Measurements from ENCODE around the gene ASXL1. TPM values are rescaled to one million over a fixed set of nuclear protein-coding genes. Genes with fewer than 3 reads are reported as not detected.

The ASXL1 gene
- total RNA-seq, 1 donor from 2014 or later: 25.0 TPM

GRCh38 chr20:32458061-32458836 lies 100.1 kb downstream of the ASXL1 start:
- no peak for TF ChIP-seq CTCF (IDR thresholded peaks at IDR 0.05; ENCODE audit: borderline replicate concordance)
- Histone ChIP-seq H3K27ac (replicated peaks) (no peak overlapping the region), H3K4me3 (peak overlapping the region; percentile 73), H3K9me3 (replicated peaks) (no peaks in the 10 kb centered on the region), H3K4me1 (peaks cover 28% of the 10 kb centered on the region), H3K27me3 (ENCODE audit: low read depth) (no peaks in the 10 kb centered on the region), H3K36me3 (peaks cover 9% of the 10 kb centered on the region)
- DNase-seq: no peak
- intact Hi-C loops (cut with micrococcal nuclease): no loop called here

GRCh38 chr20:32458837-32459220 lies 100.7 kb downstream of the ASXL1 start:
- no peaks in the 10 kb centered on the region for H3K9me3 ChIP-seq (replicated peaks)
- peaks cover 34% of the 10 kb centered on the region for H3K4me1 ChIP-seq
- no peak for DNase-seq
- no peak overlapping the region for H3K4me3 ChIP-seq
- peaks cover 4% of the 10 kb centered on the region for H3K36me3 ChIP-seq
- no peak overlapping the region for H3K27ac ChIP-seq (replicated peaks)
- intact Hi-C loops (cut with micrococcal nuclease): no loop called here
- no peak for TF ChIP-seq CTCF (IDR thresholded peaks at IDR 0.05; ENCODE audit: borderline replicate concordance)
- no peaks in the 10 kb centered on the region for H3K27me3 ChIP-seq (ENCODE audit: low read depth)

DNA sequence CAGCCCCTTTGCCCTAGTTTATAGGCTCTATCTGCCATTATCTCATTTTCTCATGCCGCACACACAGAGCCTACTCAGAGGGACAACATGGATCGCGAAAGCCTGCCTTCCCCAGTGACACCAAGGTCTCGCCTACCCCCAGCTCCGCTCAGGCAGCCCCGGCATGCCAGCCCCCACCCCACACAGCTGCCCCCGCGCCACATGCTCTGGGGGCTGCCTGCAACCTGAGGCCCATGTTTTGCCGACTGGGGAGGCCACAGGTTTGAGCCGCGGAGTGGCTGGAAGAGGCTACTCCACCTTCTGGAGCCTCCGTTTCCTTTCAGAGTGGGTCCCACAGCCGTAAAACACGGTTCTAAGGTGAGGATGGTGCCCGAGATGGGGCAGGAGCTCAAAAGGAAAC lies 102.1 kb downstream of the ASXL1 start:
- Histone ChIP-seq H3K4me1 (peaks cover 45% of the 10 kb centered on the region), H3K4me3 (no peak overlapping the region)
- intact Hi-C loops (cut with micrococcal nuclease): no loop called here

GRCh38 chr20:32460683-32461320 lies 102.7 kb downstream of the ASXL1 start:
- Histone ChIP-seq H3K4me1 (peaks cover 51% of the 10 kb centered on the region), H3K27me3 (ENCODE audit: low read depth) (no peaks in the 10 kb centered on the region), H3K9me3 (replicated peaks) (no peaks in the 10 kb centered on the region), H3K4me3 (no peak overlapping the region), H3K27ac (replicated peaks) (no peak overlapping the region), H3K36me3 (no peaks in the 10 kb centered on the region)
- no peak for TF ChIP-seq CTCF (IDR thresholded peaks at IDR 0.05; ENCODE audit: borderline replicate concordance)
- DNase-seq: no peak
- intact Hi-C loops (cut with micrococcal nuclease): no loop called here

More for the DNA sequence above, 102.1 kb downstream of the ASXL1 start:
- H3K36me3 ChIP-seq: no peaks in the 10 kb centered on the region
- no peaks in the 10 kb centered on the region for H3K9me3 ChIP-seq (replicated peaks)
- no peaks in the 10 kb centered on the region for H3K27me3 ChIP-seq (ENCODE audit: low read depth)
- H3K27ac ChIP-seq (replicated peaks): no peak overlapping the region
- no peak for DNase-seq
- no peak for TF ChIP-seq CTCF (IDR thresholded peaks at IDR 0.05; ENCODE audit: borderline replicate concordance)

DNA sequence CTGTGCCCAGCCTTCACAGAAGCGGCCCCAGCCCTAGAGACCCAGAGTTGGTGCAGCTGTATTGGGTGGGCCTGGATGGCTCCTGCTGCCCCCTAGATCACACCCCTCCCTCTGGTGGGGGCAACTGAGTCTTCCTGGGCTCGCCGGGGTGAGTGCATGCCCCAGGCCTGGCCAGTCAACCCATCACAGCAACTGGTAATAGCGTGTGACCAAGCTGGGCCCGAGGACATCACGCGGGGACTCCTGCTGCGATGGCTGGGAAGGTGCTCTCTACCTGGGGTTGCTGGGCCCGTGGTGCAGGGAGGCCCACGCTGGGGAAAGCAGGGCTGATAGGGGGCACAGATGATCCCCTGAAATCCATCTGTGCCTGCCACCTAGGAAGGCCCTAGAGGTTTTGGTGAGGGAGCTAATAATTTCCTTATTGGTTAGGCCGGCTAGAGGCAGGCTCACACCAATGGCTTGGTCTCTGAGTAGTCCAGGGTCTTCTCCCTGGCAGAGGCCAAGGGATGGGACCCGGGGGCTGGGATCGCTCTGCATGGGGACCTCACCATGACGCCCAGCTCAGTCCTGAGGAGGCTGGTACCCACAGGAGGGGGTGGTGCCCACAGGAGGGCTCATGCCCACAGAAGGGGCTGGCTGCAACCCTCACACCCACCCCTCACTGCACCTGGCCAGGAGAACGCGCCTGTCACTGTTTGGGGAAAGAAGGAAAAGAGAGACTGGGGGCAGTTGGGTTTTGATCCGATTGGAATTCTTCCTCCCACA lies 103.9 kb downstream of the ASXL1 start:
- Histone ChIP-seq H3K4me3 (no peak overlapping the region), H3K4me1 (peaks cover 55% of the 10 kb centered on the region), H3K36me3 (no peaks in the 10 kb centered on the region), H3K27ac (replicated peaks) (no peak overlapping the region), H3K9me3 (replicated peaks) (no peaks in the 10 kb centered on the region), H3K27me3 (ENCODE audit: low read depth) (no peaks in the 10 kb centered on the region)
- intact Hi-C loops (cut with micrococcal nuclease): no loop called here
- no peak for DNase-seq
- no peak for TF ChIP-seq CTCF (IDR thresholded peaks at IDR 0.05; ENCODE audit: borderline replicate concordance)

All from left ventricle myocardium inferior (tissue), 1 donor.